ENCODE data around the gene NANOG.

GRCh38 chr12:7784701-7785100, 4.5 kb upstream of the NANOG start:
- TF ChIP-seq CTCF (IDR thresholded peaks at IDR 0.05; ENCODE audit: extremely low read depth in 1 of 2, insufficient read depth in 1 of 2, low read depth in 1 of 2, low read length in 2 of 2) (no peak), POLR2AphosphoS5 (IDR thresholded peaks at IDR 0.05; ENCODE audit: insufficient read depth, low read depth, low read length) (no peak), POLR2A (IDR thresholded peaks at IDR 0.05; ENCODE audit: low read depth, low read length) (no peak), FOS (IDR thresholded peaks at IDR 0.05; ENCODE audit: borderline replicate concordance, insufficient read depth, low read length) (no peak)
